SK-N-MC (cell line): ENCODE measurements around the gene IBSP.

Experiments
- DNase-seq: peaks from one replicate; pipeline ENCODE4 v3.0.0-alpha.2; 2011; ENCODE audit warnings: low read depth, low spot score
- H3K27ac ChIP-seq: fragments of 200-600 bp; sonication (generic); 2 replicates; pipeline ENCODE4 v1.5.1; 2016; ENCODE audit warnings: mixed run types
- H3K36me3 ChIP-seq: fragments of 200-600 bp; sonication (generic); 2 replicates; pipeline ENCODE4 v1.6.1; 2017; ENCODE audit warnings: antibody characterized with exemption, low read length, mixed read lengths; ENCODE audit not compliant: insufficient read depth
- H3K4me3 ChIP-seq: fragments of 200-600 bp; sonication (generic); 2 replicates; pipeline ENCODE4 v1.5.1; 2016
- H3K9ac ChIP-seq: fragments of 200-600 bp; sonication (generic); 2 replicates; pipeline ENCODE4 v1.8.0; 2017; ENCODE audit warnings: mixed run types, mixed read lengths; ENCODE audit not compliant: insufficient read length
- H3K9me3 ChIP-seq: fragments of 200-600 bp; sonication (generic); 2 replicates; pipeline ENCODE4 v1.6.1; 2017; ENCODE audit warnings: low read depth, mild to moderate bottlenecking, antibody characterized with exemption, low read length, moderate library complexity, mixed read lengths
- EZH2 ChIP-seq: fragments of 200-600 bp; sonication (generic); IDR thresholded peaks from one replicate; pipeline ENCODE4 v1.6.1; 2017; ENCODE audit warnings: antibody characterized with exemption
- FOXP2 ChIP-seq: optimal IDR thresholded peaks from 2 replicates; pipeline ENCODE3; 2011; ENCODE audit warnings: mild to moderate bottlenecking, moderate library complexity; ENCODE audit not compliant: insufficient read depth; ENCODE audit errors: extremely low read length, control extremely low read depth
- POLR2AphosphoS5 ChIP-seq: IDR thresholded peaks from 2 replicates; pipeline ENCODE4 v1.6.1; 2012; ENCODE audit warnings: mild to moderate bottlenecking, low read depth, low read length, borderline replicate concordance

The IBSP gene

GRCh38 chr4:87832669-87833068 is 33.3 kb downstream of the IBSP start, which contains the start of gene MEPE:
TSS of gene MEPE (plus strand) at chr4:87832969. CDS start at chr4:87834715, 1,746 bp downstream.
- no peak within 1 kb of the TSS for H3K4me3 ChIP-seq
- no peaks in the 10 kb centered on the region for H3K36me3 ChIP-seq
- H3K9ac ChIP-seq = no peak within 1 kb of the TSS
- H3K9me3 ChIP-seq = no peaks in the 10 kb centered on the region
- H3K27ac ChIP-seq = no peak within 1 kb of the TSS
- TF ChIP-seq FOXP2 (no peak), POLR2AphosphoS5 (no peak), EZH2 (no peak)
- DNase-seq = no peak

- no peak overlapping the region for H3K4me3 ChIP-seq
- H3K36me3 ChIP-seq = no peaks in the 10 kb centered on the region
- no peak for DNase-seq
- no peak overlapping the region for H3K27ac ChIP-seq
- H3K9ac ChIP-seq = no peak overlapping the region
- no peaks in the 10 kb centered on the region for H3K9me3 ChIP-seq
- TF ChIP-seq FOXP2 = no peak
- no peak for TF ChIP-seq POLR2AphosphoS5
These were observed 35.0 kb downstream of the IBSP start for GRCh38 chr4:87834401-87834800.

GRCh38 chr4:87835197-87835596 is 35.8 kb downstream of the IBSP start:
- Histone ChIP-seq H3K27ac (no peak overlapping the region), H3K36me3 (no peaks in the 10 kb centered on the region), H3K9ac (no peak overlapping the region), H3K4me3 (no peak overlapping the region), H3K9me3 (no peaks in the 10 kb centered on the region)
- no peak for DNase-seq
- TF ChIP-seq POLR2AphosphoS5 (no peak), EZH2 (no peak), FOXP2 (no peak)

GRCh38 chr4:87835743-87836142 is 36.4 kb downstream of the IBSP start:
- Histone ChIP-seq H3K36me3 (no peaks in the 10 kb centered on the region), H3K9ac (no peak overlapping the region), H3K9me3 (no peaks in the 10 kb centered on the region), H3K4me3 (no peak overlapping the region), H3K27ac (no peak overlapping the region)
- TF ChIP-seq EZH2 (no peak), FOXP2 (no peak), POLR2AphosphoS5 (no peak)
- DNase-seq = no peak

- TF ChIP-seq EZH2 (no peak), FOXP2 (no peak), POLR2AphosphoS5 (no peak)
- Histone ChIP-seq H3K9me3 (no peaks in the 10 kb centered on the region), H3K9ac (no peak overlapping the region), H3K27ac (no peak overlapping the region), H3K4me3 (no peak overlapping the region), H3K36me3 (no peaks in the 10 kb centered on the region)
- no peak for DNase-seq
These were observed 38.9 kb downstream of the IBSP start for GRCh38 chr4:87838205-87838604.

- TF ChIP-seq POLR2AphosphoS5 = no peak
- no peak for TF ChIP-seq EZH2
- no peak overlapping the region for H3K27ac ChIP-seq
- no peak overlapping the region for H3K9ac ChIP-seq
- peak; percentile 24 for DNase-seq
- H3K36me3 ChIP-seq = no peaks in the 10 kb centered on the region
- H3K9me3 ChIP-seq = no peaks in the 10 kb centered on the region
- 0 out of 2 replicates have a peak overlapping the region, but pooled peaks have one; percentile 25 for H3K4me3 ChIP-seq
These were observed 39.7 kb downstream of the IBSP start for GRCh38 chr4:87838890-87839591.

GRCh38 chr4:87839592-87839946 is 40.2 kb downstream of the IBSP start:
- H3K9ac ChIP-seq = no peak overlapping the region
- no peaks in the 10 kb centered on the region for H3K9me3 ChIP-seq
- no peak overlapping the region for H3K4me3 ChIP-seq
- H3K36me3 ChIP-seq = no peaks in the 10 kb centered on the region
- H3K27ac ChIP-seq = no peak overlapping the region
- TF ChIP-seq FOXP2 (no peak), EZH2 (no peak), POLR2AphosphoS5 (no peak)
- no peak for DNase-seq

GRCh38 chr4:87840149-87840548 is 40.8 kb downstream of the IBSP start:
- Histone ChIP-seq H3K36me3 (no peaks in the 10 kb centered on the region), H3K4me3 (no peak overlapping the region), H3K9me3 (no peaks in the 10 kb centered on the region), H3K27ac (no peak overlapping the region), H3K9ac (no peak overlapping the region)
- DNase-seq = no peak
- TF ChIP-seq POLR2AphosphoS5 (no peak), EZH2 (no peak), FOXP2 (no peak)

GRCh38 chr4:87843936-87844335 is 44.6 kb downstream of the IBSP start:
- Histone ChIP-seq H3K27ac (no peak overlapping the region), H3K9me3 (no peaks in the 10 kb centered on the region), H3K36me3 (no peaks in the 10 kb centered on the region), H3K4me3 (no peak overlapping the region), H3K9ac (no peak overlapping the region)
- no peak for TF ChIP-seq EZH2
- TF ChIP-seq POLR2AphosphoS5 = no peak
- no peak for TF ChIP-seq FOXP2
- DNase-seq = no peak
